ENCODE data around the gene PPTC7. TPM values are rescaled to one million over a fixed set of nuclear protein-coding genes. Genes with fewer than 3 reads are reported as not detected.

The PPTC7 gene
- total and polyA plus RNA-seq, 2 of the 13 experiments (the other 11 are each of a cell fraction or from before 2014, with no cell fraction given), result 4.8 to 12.3 TPM

- TF ChIP-seq ZNF547 (CRISPR knock-in tag; IDR thresholded peaks at IDR 0.05) (no peak; the same call in 1 of the 2 replicates), RFX5 (IDR thresholded peaks at IDR 0.05; ENCODE audit: low read depth, low read length) (no peak), JUNB (CRISPR knock-in tag; IDR thresholded peaks at IDR 0.05; ENCODE audit: borderline replicate concordance) (no peak), THYN1 (CRISPR knock-in tag; IDR thresholded peaks at IDR 0.05; ENCODE audit: borderline replicate concordance, low read depth) (no peak), ZNF530 (CRISPR knock-in tag; IDR thresholded peaks at IDR 0.05; ENCODE audit: low read depth) (no peak), KLF9 (CRISPR knock-in tag; IDR thresholded peaks at IDR 0.05; ENCODE audit: low read depth) (no peak), ZMYM4 (CRISPR knock-in tag; IDR thresholded peaks at IDR 0.05) (peak; percentile 83), KLF12 (CRISPR knock-in tag; IDR thresholded peaks at IDR 0.05; ENCODE audit: borderline replicate concordance) (no peak), ZNF512B (CRISPR knock-in tag; IDR thresholded peaks at IDR 0.05; ENCODE audit: borderline replicate concordance) (no peak), CEBPG (CRISPR knock-in tag; IDR thresholded peaks at IDR 0.05) (peak; percentile 50), FOXJ3 (CRISPR knock-in tag; IDR thresholded peaks at IDR 0.05; ENCODE audit: borderline replicate concordance) (peak; percentile 82), ZNF33B (CRISPR knock-in tag; IDR thresholded peaks at IDR 0.05) (no peak), SOX5 (CRISPR knock-in tag; IDR thresholded peaks at IDR 0.05; ENCODE audit: borderline replicate concordance) (peak; percentile 76), AGO1 (IDR thresholded peaks at IDR 0.05; ENCODE audit: low read depth, low read length, poor library complexity, severe bottlenecking) (no peak), ZSCAN22 (CRISPR knock-in tag; IDR thresholded peaks at IDR 0.05) (no peak)
- TF ChIP-seq, protein P1, sequence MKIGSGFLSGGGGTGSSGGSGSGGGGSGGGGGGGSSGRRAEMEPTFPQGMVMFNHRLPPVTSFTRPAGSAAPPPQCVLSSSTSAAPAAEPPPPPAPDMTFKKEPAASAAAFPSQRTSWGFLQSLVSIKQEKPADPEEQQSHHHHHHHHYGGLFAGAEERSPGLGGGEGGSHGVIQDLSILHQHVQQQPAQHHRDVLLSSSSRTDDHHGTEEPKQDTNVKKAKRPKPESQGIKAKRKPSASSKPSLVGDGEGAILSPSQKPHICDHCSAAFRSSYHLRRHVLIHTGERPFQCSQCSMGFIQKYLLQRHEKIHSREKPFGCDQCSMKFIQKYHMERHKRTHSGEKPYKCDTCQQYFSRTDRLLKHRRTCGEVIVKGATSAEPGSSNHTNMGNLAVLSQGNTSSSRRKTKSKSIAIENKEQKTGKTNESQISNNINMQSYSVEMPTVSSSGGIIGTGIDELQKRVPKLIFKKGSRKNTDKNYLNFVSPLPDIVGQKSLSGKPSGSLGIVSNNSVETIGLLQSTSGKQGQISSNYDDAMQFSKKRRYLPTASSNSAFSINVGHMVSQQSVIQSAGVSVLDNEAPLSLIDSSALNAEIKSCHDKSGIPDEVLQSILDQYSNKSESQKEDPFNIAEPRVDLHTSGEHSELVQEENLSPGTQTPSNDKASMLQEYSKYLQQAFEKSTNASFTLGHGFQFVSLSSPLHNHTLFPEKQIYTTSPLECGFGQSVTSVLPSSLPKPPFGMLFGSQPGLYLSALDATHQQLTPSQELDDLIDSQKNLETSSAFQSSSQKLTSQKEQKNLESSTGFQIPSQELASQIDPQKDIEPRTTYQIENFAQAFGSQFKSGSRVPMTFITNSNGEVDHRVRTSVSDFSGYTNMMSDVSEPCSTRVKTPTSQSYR (CRISPR knock-in tag; IDR thresholded peaks at IDR 0.05; ENCODE audit: borderline replicate concordance), result no peak
- TF ChIP-seq, protein P2, sequence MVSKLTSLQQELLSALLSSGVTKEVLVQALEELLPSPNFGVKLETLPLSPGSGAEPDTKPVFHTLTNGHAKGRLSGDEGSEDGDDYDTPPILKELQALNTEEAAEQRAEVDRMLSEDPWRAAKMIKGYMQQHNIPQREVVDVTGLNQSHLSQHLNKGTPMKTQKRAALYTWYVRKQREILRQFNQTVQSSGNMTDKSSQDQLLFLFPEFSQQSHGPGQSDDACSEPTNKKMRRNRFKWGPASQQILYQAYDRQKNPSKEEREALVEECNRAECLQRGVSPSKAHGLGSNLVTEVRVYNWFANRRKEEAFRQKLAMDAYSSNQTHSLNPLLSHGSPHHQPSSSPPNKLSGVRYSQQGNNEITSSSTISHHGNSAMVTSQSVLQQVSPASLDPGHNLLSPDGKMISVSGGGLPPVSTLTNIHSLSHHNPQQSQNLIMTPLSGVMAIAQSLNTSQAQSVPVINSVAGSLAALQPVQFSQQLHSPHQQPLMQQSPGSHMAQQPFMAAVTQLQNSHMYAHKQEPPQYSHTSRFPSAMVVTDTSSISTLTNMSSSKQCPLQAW (CRISPR knock-in tag; IDR thresholded peaks at IDR 0.05), result peak; percentile 79
- TF ChIP-seq, protein P3, sequence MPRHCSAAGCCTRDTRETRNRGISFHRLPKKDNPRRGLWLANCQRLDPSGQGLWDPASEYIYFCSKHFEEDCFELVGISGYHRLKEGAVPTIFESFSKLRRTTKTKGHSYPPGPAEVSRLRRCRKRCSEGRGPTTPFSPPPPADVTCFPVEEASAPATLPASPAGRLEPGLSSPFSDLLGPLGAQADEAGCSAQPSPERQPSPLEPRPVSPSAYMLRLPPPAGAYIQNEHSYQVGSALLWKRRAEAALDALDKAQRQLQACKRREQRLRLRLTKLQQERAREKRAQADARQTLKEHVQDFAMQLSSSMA (CRISPR knock-in tag; IDR thresholded peaks at IDR 0.05), result no peak
- TF ChIP-seq, protein P4, sequence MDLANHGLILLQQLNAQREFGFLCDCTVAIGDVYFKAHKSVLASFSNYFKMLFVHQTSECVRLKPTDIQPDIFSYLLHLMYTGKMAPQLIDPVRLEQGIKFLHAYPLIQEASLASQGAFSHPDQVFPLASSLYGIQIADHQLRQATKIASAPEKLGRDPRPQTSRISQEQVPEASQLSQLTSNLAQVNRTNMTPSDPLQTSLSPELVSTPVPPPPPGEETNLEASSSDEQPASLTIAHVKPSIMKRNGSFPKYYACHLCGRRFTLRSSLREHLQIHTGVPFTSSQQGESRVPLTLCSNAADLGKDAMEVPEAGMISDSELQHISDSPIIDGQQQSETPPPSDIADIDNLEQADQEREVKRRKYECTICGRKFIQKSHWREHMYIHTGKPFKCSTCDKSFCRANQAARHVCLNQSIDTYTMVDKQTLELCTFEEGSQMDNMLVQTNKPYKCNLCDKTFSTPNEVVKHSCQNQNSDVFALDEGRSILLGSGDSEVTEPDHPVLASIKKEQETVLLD (CRISPR knock-in tag; IDR thresholded peaks at IDR 0.05; ENCODE audit: low read depth), result no peak
Measured at GRCh38 chr12:110591451-110592051, 8.4 kb upstream of the PPTC7 start (continued).
